NCI-H2196 (cell line): ENCODE data around the gene TOB1.

Experiments used
- DNase-seq: peaks from one replicate; lab custom pipeline; 2025; ENCODE audit not compliant: unreplicated experiment; lab: John Stamatoyannopoulos, UW

The TOB1 gene, protein sequence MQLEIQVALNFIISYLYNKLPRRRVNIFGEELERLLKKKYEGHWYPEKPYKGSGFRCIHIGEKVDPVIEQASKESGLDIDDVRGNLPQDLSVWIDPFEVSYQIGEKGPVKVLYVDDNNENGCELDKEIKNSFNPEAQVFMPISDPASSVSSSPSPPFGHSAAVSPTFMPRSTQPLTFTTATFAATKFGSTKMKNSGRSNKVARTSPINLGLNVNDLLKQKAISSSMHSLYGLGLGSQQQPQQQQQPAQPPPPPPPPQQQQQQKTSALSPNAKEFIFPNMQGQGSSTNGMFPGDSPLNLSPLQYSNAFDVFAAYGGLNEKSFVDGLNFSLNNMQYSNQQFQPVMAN

DNA sequence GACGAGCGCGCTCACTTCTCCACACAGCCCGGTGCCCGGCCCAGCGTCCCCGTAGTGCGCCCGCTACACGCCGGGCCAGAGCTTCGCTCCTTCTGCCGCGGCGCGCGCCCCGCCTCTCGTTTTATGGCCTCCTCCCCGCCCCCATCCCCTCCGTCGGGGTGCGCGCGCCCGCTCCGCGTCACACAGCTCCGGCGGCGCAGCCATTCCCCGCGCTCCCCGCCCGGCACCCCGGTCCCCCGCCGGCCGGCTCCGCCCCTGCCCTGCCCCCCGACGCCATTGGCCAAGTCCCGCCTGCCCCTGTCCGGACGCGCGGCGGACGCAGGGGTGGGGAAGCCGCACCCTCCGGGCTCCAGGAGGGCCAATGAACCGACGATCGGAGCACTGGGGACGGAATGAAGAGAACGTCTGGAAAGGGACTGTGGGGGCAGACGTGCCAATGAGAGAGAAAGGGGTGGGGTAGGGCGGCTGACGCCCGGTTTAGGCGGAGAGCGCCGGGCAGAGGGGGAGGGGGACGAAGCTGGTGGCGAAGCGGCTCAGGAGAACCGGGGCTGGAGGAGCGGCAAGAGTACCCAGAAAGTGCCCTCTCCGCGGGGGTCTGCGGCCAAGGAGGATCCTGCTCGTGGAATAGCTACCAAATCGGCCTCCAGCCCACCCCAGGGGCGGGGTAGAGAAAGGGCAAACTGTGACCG is at the start of gene TOB1:
Gene TOB1 (minus strand): TSS at position 94 of the 689 bp plus-strand sequence. CDS start 2,337 bp downstream, outside the sequence.
- DNase-seq, result peak; percentile 98

GRCh38 chr17:50914505-50915063 is 48.4 kb upstream of the TOB1 start:
- DNase-seq, result no peak

GRCh38 chr17:50913120-50913519 is 47.0 kb upstream of the TOB1 start:
- no peak for DNase-seq

- no peak for DNase-seq
These were observed 45.7 kb upstream of the TOB1 start for GRCh38 chr17:50911890-50912289.

GRCh38 chr17:50911450-50911849 is 45.3 kb upstream of the TOB1 start:
- no peak for DNase-seq

- no peak for DNase-seq
These were observed 43.8 kb upstream of the TOB1 start for GRCh38 chr17:50909765-50910605.

- no peak for DNase-seq
These were observed 43.0 kb upstream of the TOB1 start for GRCh38 chr17:50908860-50909764.

- DNase-seq, result no peak
These were observed 42.1 kb upstream of the TOB1 start for GRCh38 chr17:50908140-50908859.

- DNase-seq, result no peak
These were observed 40.3 kb upstream of the TOB1 start for GRCh38 chr17:50906443-50906842.

DNA sequence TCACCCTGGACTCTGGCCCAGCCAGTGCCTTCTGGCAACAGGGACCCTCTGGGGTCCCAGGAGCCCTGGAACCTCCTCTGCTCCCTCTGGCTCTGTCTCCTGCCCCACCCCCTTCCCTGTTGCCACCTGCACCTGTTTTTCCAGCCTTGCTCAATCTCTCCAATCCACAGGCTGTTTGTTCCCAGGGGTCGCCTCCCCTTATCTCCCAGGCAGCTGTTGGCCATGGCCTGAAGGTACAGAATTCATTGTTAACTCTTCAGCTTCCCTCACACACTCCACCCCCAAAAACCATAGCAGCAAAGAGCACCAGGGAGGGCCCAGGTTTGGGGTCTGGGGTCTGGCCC is 39.3 kb upstream of the TOB1 start:
- no peak for DNase-seq

- DNase-seq, result peak; percentile 58
These were observed 38.6 kb upstream of the TOB1 start for GRCh38 chr17:50904518-50905459.

GRCh38 chr17:50903604-50904517 is 37.7 kb upstream of the TOB1 start:
- no peak for DNase-seq

DNA sequence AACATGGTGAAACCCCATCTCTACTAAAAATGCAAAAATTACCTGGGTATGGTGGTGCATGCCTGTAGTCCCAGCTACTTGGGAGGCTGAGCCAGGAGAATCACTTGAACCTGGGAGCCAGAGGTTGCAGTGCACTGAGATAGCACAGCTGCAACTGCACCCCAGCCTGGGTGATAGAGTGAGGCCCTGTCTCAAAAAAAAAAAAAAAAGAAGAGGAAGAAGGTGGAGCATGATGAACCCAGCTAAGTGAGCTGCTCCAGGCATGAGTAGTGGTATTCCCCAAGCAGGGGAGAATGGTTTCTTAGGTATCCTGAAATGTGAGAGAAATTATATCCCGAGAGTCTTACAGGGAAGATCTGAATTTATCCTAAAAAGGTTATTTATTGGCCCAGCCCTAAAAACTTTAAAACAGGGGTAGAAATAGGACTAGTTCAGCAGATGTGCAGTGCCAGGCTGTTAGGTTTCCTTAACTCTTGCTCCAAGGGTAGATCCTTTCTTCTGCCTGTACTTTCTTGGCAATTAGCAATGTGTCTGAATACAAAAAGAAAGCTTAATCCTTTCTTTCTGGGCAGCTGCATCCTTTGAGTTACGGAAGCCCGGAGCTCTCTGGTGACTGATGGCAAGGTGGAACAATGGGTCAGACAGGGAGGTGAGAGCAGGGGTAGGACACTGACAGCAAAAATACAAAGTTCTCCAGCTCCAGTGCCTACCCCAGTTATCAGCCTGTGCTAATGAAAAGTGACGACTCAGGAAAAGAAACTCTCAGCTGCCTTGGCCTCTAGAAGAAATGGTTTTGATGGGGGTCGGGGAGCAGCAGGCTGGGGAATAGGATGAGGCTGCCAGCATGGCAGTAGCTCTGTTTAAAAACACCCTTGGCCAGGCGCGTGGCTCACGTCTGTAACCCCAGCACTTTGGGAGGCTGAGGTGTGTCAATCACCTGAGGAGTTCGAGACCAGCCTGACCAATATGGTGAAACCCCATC is 36.5 kb upstream of the TOB1 start:
- no peak for DNase-seq

GRCh38 chr17:50900383-50900892 is 34.3 kb upstream of the TOB1 start:
- DNase-seq, result no peak

DNA sequence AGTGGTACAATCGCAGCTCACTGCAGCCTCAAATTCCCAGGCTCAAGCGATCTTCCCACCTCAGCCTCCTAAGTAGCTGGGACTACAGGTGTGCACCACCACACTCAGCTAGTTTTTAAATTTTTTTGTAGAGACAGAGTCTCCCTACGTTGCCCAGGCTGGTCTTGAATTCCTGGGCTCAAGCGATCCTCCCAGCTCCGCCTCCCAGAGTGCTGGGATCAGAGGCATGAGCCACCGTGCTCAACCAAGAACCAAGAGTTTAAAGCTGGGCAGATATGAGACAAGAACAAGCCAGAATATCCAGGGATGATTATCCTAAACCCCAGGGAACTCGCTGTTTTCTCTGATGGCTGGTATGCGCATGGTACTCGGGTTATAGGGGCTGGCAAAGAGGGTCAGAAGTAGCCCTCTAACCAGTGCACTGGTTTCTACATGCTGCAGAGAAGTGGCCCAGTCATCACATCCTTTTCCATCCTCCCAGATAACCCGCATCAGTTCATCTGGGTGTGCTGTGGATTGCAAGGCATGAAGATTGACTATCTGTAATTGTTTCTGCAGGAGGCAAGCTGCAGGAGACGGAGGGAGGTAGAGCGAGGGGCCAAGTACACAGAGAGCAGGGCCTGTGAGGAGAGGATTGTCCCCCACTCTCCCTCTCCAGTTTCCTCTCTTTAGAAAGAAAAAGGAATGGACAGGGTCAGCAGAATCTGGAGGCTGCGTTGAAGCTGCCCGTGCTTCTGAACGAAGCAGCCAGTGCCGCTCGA is 33.6 kb upstream of the TOB1 start:
- no peak for DNase-seq
